K562 (cell line): ENCODE data around the gene ASPRV1. TPM values are rescaled to one million over a fixed set of nuclear protein-coding genes. Genes with fewer than 3 reads are reported as not detected.

ENCODE experiments used
- ATAC-seq: fragments of 200-7000 bp; cut with Tn5 transposase; 3 replicates; pipeline ENCODE4 v1.9.1; 2020; ENCODE audit warnings: moderate library complexity
- BruUV-seq: library from RNA; stranded (reverse); fragments of 400-500 nt; replicated peaks from 2 replicates; lab custom pipeline; 2021; lab: Mats Ljungman, UMichigan
- CTCF ChIA-PET: fragments of 300-600 bp; formaldehyde crosslinking; extraction: SDS; loops from one replicate; lab custom pipeline; 2021; ENCODE audit warnings: low intra/inter-chr PET ratio; lab: Yijun Ruan, JAX
- POLR2A ChIA-PET: fragments of 300-600, 350-650 bp; sonication (Branson Sonifier 250); formaldehyde crosslinking; extraction: SDS; loops from one replicate; lab custom pipeline; 2021; ENCODE audit warnings: antibody characterized with exemption, inconsistent platforms; lab: Yijun Ruan, JAX
- DNase-seq, 4 experiments: peaks; one replicate each; pipeline versions ENCODE4 v3.0.0 to v3.0.0-alpha.2; 2011 to 2018; ENCODE audit warnings: low spot score in 3 of 4, mixed read lengths in 3 of 4; ENCODE audit errors: extremely low read depth in 1 of 4
- FAIRE-seq: peaks from 2 replicates; lab custom pipeline; 2011; peaks lifted over from hg19 to GRCh38; lab: Jason Lieb, UNC
- H2AFZ ChIP-seq: 2 replicates; pipeline ENCODE4 v1.6.0; 2011; ENCODE audit warnings: low read depth, low read length, control low read depth, inconsistent platforms
- H3K27ac ChIP-seq: fragments of 200-600 bp; 3 replicates; pipeline ENCODE4 v1.8.0; 2011; ENCODE audit warnings: low read depth, mild to moderate bottlenecking, control low read depth, inconsistent platforms, low read length, moderate library complexity, mixed read lengths; ENCODE audit errors: extremely low read depth
- H3K27me3 ChIP-seq, 2 experiments: fragments of 300-600 bp in 1 of 2; 2 replicates in 1 of 2; 3 replicates in 1 of 2; pipeline versions ENCODE4 v1.6.0 to v1.8.0; 2011; ENCODE audit warnings: inconsistent platforms in 2 of 2, low read length in 2 of 2, mild to moderate bottlenecking in 1 of 2, mixed read lengths in 1 of 2, moderate library complexity in 1 of 2; ENCODE audit not compliant: control insufficient read depth in 2 of 2, insufficient read depth in 2 of 2
- H3K36me3 ChIP-seq: fragments of 300-600 bp; 3 replicates; pipeline ENCODE4 v1.8.0; 2011; ENCODE audit warnings: mild to moderate bottlenecking, low read length, inconsistent platforms; ENCODE audit not compliant: control insufficient read depth, insufficient read depth
- H3K4me1 ChIP-seq, 2 experiments: fragments of 200-600 bp in 1 of 2; replicated peaks in 1 of 2; 2 replicates in 1 of 2; 3 replicates in 1 of 2; pipeline versions ENCODE4 v1.5.1 to v1.8.0; 2011; ENCODE audit warnings: inconsistent platforms in 2 of 2, low read length in 2 of 2, mild to moderate bottlenecking in 1 of 2, mixed read lengths in 1 of 2, moderate library complexity in 1 of 2; ENCODE audit not compliant: control insufficient read depth in 2 of 2, insufficient read depth in 2 of 2
- H3K4me2 ChIP-seq: 2 replicates; pipeline ENCODE4 v1.6.1; 2011; ENCODE audit warnings: low read length, control low read depth, inconsistent platforms, mixed read lengths; ENCODE audit not compliant: insufficient read depth
- H3K4me3 ChIP-seq: fragments of 200-600 bp; sonication (generic), shearing (Covaris generic); 2 replicates; pipeline ENCODE4 v1.5.1; 2016; ENCODE audit warnings: control low read depth, inconsistent platforms
- H3K79me2 ChIP-seq: fragments of 200-600 bp; 3 replicates; pipeline ENCODE4 v1.8.0; 2011; ENCODE audit warnings: low read length, inconsistent platforms; ENCODE audit not compliant: control insufficient read depth, insufficient read depth
- H3K9ac ChIP-seq, 2 experiments: 2 replicates each; pipeline versions ENCODE4 v1.6.0 to v1.6.1; 2011; ENCODE audit warnings: low read depth in 2 of 2, low read length in 2 of 2, control low read depth in 1 of 2, inconsistent platforms in 1 of 2, mild to moderate bottlenecking in 1 of 2, mixed read lengths in 1 of 2; ENCODE audit not compliant: insufficient read depth in 1 of 2
- H3K9me1 ChIP-seq: one replicate; pipeline ENCODE4 v1.6.0; 2011; ENCODE audit warnings: inconsistent platforms, mild to moderate bottlenecking, low read length, moderate library complexity; ENCODE audit not compliant: control insufficient read depth, insufficient read depth
- H3K9me3 ChIP-seq: replicated peaks from 2 replicates; pipeline ENCODE4 v1.5.1; 2011; ENCODE audit warnings: low read depth, low read length, inconsistent platforms; ENCODE audit not compliant: control insufficient read depth, insufficient read depth
- H4K20me1 ChIP-seq: replicated peaks from 2 replicates; pipeline ENCODE4 v1.6.1; 2011; ENCODE audit warnings: low read length, inconsistent platforms, mixed read lengths; ENCODE audit not compliant: control insufficient read depth, insufficient read depth
- ARID1B ChIP-seq: fragments of 450-650 bp; IDR thresholded peaks from 2 replicates; pipeline ENCODE4 v1.6.1; 2016; ENCODE audit warnings: antibody characterized with exemption, mild to moderate bottlenecking, inconsistent platforms
- BACH1 ChIP-seq: fragments of 200-800 bp; sonication (Bioruptor generic); IDR thresholded peaks from 2 replicates; pipeline ENCODE4 v1.6.1; 2016; ENCODE audit warnings: missing genetic modification characterization, missing compliant biosample characterization
- CEBPG ChIP-seq, 3 experiments: fragments of 200-800 bp in 1 of 3; sonication (Bioruptor generic) in 1 of 3; sonication (generic) in 1 of 3; formaldehyde crosslinking in 1 of 3; IDR thresholded peaks in 2 of 3; conservative IDR thresholded peaks in 1 of 3; 2 replicates each; pipeline versions ENCODE4 v1.6.1 to v1.8.0; 2016 to 2022; ENCODE audit warnings: missing compliant biosample characterization in 2 of 3, missing genetic modification characterization in 2 of 3, mild to moderate bottlenecking in 1 of 3, missing genetic modification reagents in 1 of 3
- ELF2 ChIP-seq: fragments of 250-450 bp; sonication (Bioruptor Pico); IDR thresholded peaks from 2 replicates; pipeline ENCODE4 v1.5.0; 2021; ENCODE audit warnings: mild to moderate bottlenecking
- HDGF ChIP-seq: fragments of 450-650 bp; IDR thresholded peaks from 2 replicates; pipeline ENCODE4 v1.6.1; 2016
- KAT8 ChIP-seq: fragments of 450-650 bp; IDR thresholded peaks from 2 replicates; pipeline ENCODE4 v1.6.1; 2016; ENCODE audit warnings: low read depth, mild to moderate bottlenecking
- KDM1A ChIP-seq, 2 experiments: fragments of 450-650 bp; IDR thresholded peaks; 2 replicates each; pipeline ENCODE4 v1.6.1; 2016; ENCODE audit warnings: mild to moderate bottlenecking in 2 of 2
- RHOXF2B ChIP-seq: fragments of 250-450 bp; sonication (Bioruptor Pico); conservative IDR thresholded peaks from 2 replicates; pipeline ENCODE4 v1.5.1; 2021
- SREBF1 ChIP-seq: fragments of 150-350 bp; IDR thresholded peaks from 2 replicates; pipeline ENCODE4 v1.6.1; 2014; ENCODE audit warnings: antibody characterized with exemption, low read depth, low read length, borderline replicate concordance
- ZNF696 ChIP-seq: fragments of 250-450 bp; sonication (Bioruptor Pico); conservative IDR thresholded peaks from 2 replicates; pipeline ENCODE4 v1.4.0; 2020; ENCODE audit warnings: mild to moderate bottlenecking, moderate library complexity
- WGBS: fragments of 100-300 bp; shearing (Covaris generic); methylation state at CpG from one replicate; pipeline ENCODE4 v1.1.6; 2016; ENCODE audit warnings: low coverage, mixed read lengths; ENCODE audit not compliant: insufficient coverage; ENCODE audit errors: missing lambda C conversion rate; 5-methylcytosine and 5-hydroxymethylcytosine counted together
- in situ Hi-C: fragments of 300-500 bp; cut with MboI; formaldehyde crosslinking; loops from 4 replicates; pipeline ENCODE4 v1.15.0; 2018; ENCODE audit warnings: inconsistent platforms, mixed read lengths
- intact Hi-C: fragments of 100-400 bp; cut with micrococcal nuclease; formaldehyde crosslinking; loops from 2 replicates; pipeline ENCODE4 v1.14.2; 2022
- polyA plus RNA-seq, 8 experiments: library from polyadenylated mRNA; depleted of rRNA in 4 of 8; stranded (reverse) in 5 of 8; unstranded in 3 of 8; fragments of >200 nt; fragmentation: Nextera tagmentation in 2 of 8; fragmentation: Illumina TruSeq in 1 of 8; extraction: Ambion mirVana in 2 of 8; extraction: Trizol in 1 of 8; gene quantifications; 2 replicates each; pipeline versions ENCODE4 v1.2.1 to v1.2.3, GENCODE V29; 2011 to 2014; ENCODE audit warnings: inconsistent platforms in 1 of 8, missing spikeins in 1 of 8
- total RNA-seq, 7 experiments: library from RNA; depleted of rRNA in 6 of 7; stranded (reverse); fragments of >200 nt in 6 of 7; fragmentation: Illumina TruSeq in 2 of 7; extraction: Trizol in 2 of 7; gene quantifications; 2 replicates each; pipeline versions ENCODE4 v1.2.1 to v1.2.3, GENCODE V29; 2011 to 2021; ENCODE audit warnings: low replicate concordance in 1 of 7
- TF ChIP-seq, protein P1 (sequence below): sonication (generic); formaldehyde crosslinking; IDR thresholded peaks from 2 replicates; pipeline ENCODE4 v1.8.1; 2023; ENCODE audit warnings: mild to moderate bottlenecking, missing genetic modification reagents
- TF ChIP-seq, protein P2 (sequence below): IDR thresholded peaks from 3 replicates; pipeline ENCODE4 v1.6.1; 2011; ENCODE audit warnings: borderline replicate concordance, mild to moderate bottlenecking; ENCODE audit not compliant: insufficient read length, insufficient read depth

Gene ASPRV1
- total and polyA plus RNA-seq, 9 of the 15 experiments (the other 6 are each of a cell fraction or from before 2014, with no cell fraction given): 0.17 to 0.72 (median 0.47) TPM; not detected in 1

DNA sequence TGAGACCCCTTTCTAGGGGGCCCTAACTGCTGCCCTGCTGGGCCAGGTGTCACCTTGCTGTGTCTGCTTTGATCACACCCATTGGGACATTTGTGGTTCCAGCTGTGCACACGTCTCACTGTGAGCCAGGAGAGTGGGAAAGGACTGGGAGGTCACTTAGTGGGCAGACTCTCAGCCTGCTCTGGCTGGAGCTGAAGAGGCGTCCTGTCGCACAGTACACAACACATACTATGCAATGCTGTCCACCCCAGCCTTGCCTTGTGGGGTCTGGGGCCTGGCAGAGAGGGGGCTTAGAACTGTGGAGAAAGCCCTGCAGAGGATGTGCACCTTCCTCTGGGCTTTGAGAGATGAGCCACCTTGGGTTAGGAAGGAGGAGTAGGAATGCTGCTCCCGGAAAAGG is 25.3 kb upstream of the ASPRV1 start:
- ChIA-PET CTCF (no interaction called here), POLR2A (interaction anchor here (1.0 to 1.1 kb wide), 2 partner anchors 14 to 34 kb away, joined by 3 to 5 read pairs; no protein-coding TSS in a partner anchor)
- Histone ChIP-seq H2AFZ (no peak overlapping the region), H3K4me1 (peaks cover 0 to 9% of the 10 kb centered on the region in 2 experiments; a peak in 2 of 5 replicates), H3K9me1 (no peaks in the 10 kb centered on the region), H3K36me3 (no peaks in the 10 kb centered on the region), H3K9ac (peak overlapping the region in 1 of 2 experiments; percentile 31; a peak in 1 of 4 replicates), H4K20me1 (no peaks in the 10 kb centered on the region), H3K27ac (no peak overlapping the region), H3K9me3 (no peaks in the 10 kb centered on the region), H3K27me3 (no peaks in the 10 kb centered on the region), H3K79me2 (no peaks in the 10 kb centered on the region), H3K4me3 (no peak overlapping the region), H3K4me2 (no peak overlapping the region)
- peak; percentile 25; the same call in 2 of the 3 replicates for ATAC-seq
- TF ChIP-seq SREBF1 (no peak), BACH1 (tag) (no peak)
- 51% methylated on average over 4 of the region's 4 CpGs for WGBS
- no peak for FAIRE-seq
- in situ Hi-C loops: no loop called here
- intact Hi-C loops: no loop called here
- BruUV-seq: no TSS peak
- DNase-seq: no peak

DNA sequence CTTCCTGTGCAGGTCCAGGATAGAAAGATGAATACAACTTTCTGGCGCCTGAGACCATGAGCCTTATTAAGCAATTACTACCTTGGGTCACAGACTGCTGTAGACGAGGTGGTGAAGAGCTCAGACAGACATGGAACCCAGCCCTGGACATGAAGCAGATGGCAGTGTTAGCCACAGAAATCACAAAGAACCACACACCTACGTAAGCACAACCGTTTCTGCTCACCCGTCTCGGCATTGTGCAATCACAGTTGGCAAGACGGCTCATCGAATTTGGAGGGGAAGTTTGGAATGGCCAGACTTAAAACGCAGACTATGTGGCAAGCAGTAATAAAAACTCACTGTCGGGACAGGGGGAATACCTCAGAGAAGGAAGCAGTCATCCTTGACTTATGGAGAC is 24.3 kb upstream of the ASPRV1 start:
- 65% methylated on average over 10 of the region's 10 CpGs for WGBS
- Histone ChIP-seq H3K79me2 (no peaks in the 10 kb centered on the region), H3K36me3 (no peaks in the 10 kb centered on the region), H3K27me3 (no peaks in the 10 kb centered on the region), H3K9me1 (no peaks in the 10 kb centered on the region), H3K4me1 (peaks cover 0 to 9% of the 10 kb centered on the region in 2 experiments; a peak in 2 of 5 replicates), H3K9me3 (no peaks in the 10 kb centered on the region), H3K9ac (no peak overlapping the region; a peak in 1 of 4 replicates), H4K20me1 (no peaks in the 10 kb centered on the region), H3K4me3 (no peak overlapping the region), H2AFZ (no peak overlapping the region), H3K27ac (no peak overlapping the region), H3K4me2 (no peak overlapping the region)
- no peak for FAIRE-seq
- no TSS peak for BruUV-seq
- in situ Hi-C loops: no loop called here
- no peak for ATAC-seq
- POLR2A ChIA-PET: interaction anchor here (0.5 to 1.1 kb wide), 2 partner anchors 13 to 20 kb away, joined by 3 to 4 read pairs; no protein-coding TSS in a partner anchor
- CTCF ChIA-PET: no interaction called here
- no peak for DNase-seq
- intact Hi-C loops: no loop called here
- TF ChIP-seq KDM1A (IDR thresholded peaks at IDR 0.05) (no peak), ELF2 (CRISPR knock-in tag) (no peak), KAT8 (no peak), HDGF (no peak), RHOXF2B (CRISPR knock-in tag) (no peak), CEBPG (CRISPR knock-in tag; IDR thresholded peaks at IDR 0.05) (no peak), CEBPG (tag; conservative IDR thresholded peaks at IDR 0.05 in 1 of 2, IDR thresholded peaks at IDR 0.05 in 1 of 2) (peak; percentile 18 to 40; a peak in 2 of 4 replicates), ARID1B (no peak), ZNF696 (CRISPR knock-in tag) (no peak)
- TF ChIP-seq, protein P1, sequence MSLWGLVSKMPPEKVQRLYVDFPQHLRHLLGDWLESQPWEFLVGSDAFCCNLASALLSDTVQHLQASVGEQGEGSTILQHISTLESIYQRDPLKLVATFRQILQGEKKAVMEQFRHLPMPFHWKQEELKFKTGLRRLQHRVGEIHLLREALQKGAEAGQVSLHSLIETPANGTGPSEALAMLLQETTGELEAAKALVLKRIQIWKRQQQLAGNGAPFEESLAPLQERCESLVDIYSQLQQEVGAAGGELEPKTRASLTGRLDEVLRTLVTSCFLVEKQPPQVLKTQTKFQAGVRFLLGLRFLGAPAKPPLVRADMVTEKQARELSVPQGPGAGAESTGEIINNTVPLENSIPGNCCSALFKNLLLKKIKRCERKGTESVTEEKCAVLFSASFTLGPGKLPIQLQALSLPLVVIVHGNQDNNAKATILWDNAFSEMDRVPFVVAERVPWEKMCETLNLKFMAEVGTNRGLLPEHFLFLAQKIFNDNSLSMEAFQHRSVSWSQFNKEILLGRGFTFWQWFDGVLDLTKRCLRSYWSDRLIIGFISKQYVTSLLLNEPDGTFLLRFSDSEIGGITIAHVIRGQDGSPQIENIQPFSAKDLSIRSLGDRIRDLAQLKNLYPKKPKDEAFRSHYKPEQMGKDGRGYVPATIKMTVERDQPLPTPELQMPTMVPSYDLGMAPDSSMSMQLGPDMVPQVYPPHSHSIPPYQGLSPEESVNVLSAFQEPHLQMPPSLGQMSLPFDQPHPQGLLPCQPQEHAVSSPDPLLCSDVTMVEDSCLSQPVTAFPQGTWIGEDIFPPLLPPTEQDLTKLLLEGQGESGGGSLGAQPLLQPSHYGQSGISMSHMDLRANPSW (CRISPR knock-in tag): no peak
- TF ChIP-seq, protein P2, sequence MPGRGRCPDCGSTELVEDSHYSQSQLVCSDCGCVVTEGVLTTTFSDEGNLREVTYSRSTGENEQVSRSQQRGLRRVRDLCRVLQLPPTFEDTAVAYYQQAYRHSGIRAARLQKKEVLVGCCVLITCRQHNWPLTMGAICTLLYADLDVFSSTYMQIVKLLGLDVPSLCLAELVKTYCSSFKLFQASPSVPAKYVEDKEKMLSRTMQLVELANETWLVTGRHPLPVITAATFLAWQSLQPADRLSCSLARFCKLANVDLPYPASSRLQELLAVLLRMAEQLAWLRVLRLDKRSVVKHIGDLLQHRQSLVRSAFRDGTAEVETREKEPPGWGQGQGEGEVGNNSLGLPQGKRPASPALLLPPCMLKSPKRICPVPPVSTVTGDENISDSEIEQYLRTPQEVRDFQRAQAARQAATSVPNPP: no peak
